Measurements from ENCODE around the gene SYT13.

- TF ChIP-seq CTCF (IDR thresholded peaks at IDR 0.05) (no peak), POLR2A (IDR thresholded peaks at IDR 0.05) (no peak)
These were observed 20.0 kb downstream of the SYT13 start for GRCh38 chr11:45265969-45266675.
